HEK293 (cell line): Measurements from ENCODE around the gene TPGS2.

ENCODE experiments used
- CTCF ChIA-PET: fragments of 350-600 bp; formaldehyde crosslinking; extraction: SDS; loops from one replicate; lab custom pipeline; 2021; ENCODE audit warnings: antibody characterized with exemption; lab: Yijun Ruan, JAX
- POLR2A ChIA-PET: fragments of 300-600 bp; formaldehyde crosslinking; extraction: SDS; loops from one replicate; lab custom pipeline; 2020; ENCODE audit warnings: antibody characterized with exemption, inconsistent platforms; lab: Yijun Ruan, JAX
- H3K27ac ChIP-seq: fragments of 200-500 bp; sonication (Bioruptor generic); 2 replicates; pipeline ENCODE4 v1.5.1; 2014; ENCODE audit warnings: low read depth, low read length, control low read depth, inconsistent platforms; ENCODE audit errors: extremely low read depth
- H3K36me3 ChIP-seq, 2 experiments: fragments of 200-500 bp in 1 of 2; sonication (Bioruptor generic) in 1 of 2; 1 replicate in 1 of 2; 2 replicates in 1 of 2; pipeline ENCODE4 v1.5.1; 2014 to 2017; ENCODE audit warnings: inconsistent platforms in 2 of 2, low read length in 2 of 2; ENCODE audit not compliant: control insufficient read depth in 2 of 2, insufficient read depth in 1 of 2
- H3K4me1 ChIP-seq: fragments of 200-500 bp; sonication (Bioruptor generic); 2 replicates; pipeline ENCODE4 v1.5.1; 2014; ENCODE audit warnings: mild to moderate bottlenecking, low read length, inconsistent platforms; ENCODE audit not compliant: control insufficient read depth, insufficient read depth
- H3K4me3 ChIP-seq: 2 replicates; pipeline ENCODE4 v1.5.1; 2011; ENCODE audit warnings: low read depth, mild to moderate bottlenecking, control low read depth, low read length, moderate library complexity
- H3K9me3 ChIP-seq: fragments of 200-500 bp; sonication (Bioruptor generic); 2 replicates; pipeline ENCODE4 v1.5.1; 2014; ENCODE audit warnings: low read depth, low read length, inconsistent platforms; ENCODE audit not compliant: control insufficient read depth, insufficient read depth
- ATF2 ChIP-seq: fragments of 450-650 bp; formaldehyde crosslinking; IDR thresholded peaks from 2 replicates; pipeline ENCODE4 v1.5.1; 2016; ENCODE audit warnings: missing biosample characterization, missing genetic modification characterization, low read depth
- FEZF1 ChIP-seq: fragments of 450-650 bp; formaldehyde crosslinking; IDR thresholded peaks from 2 replicates; pipeline ENCODE4 v1.5.1; 2016; ENCODE audit warnings: missing biosample characterization, missing genetic modification characterization
- MEIS1 ChIP-seq: sonication (generic); formaldehyde crosslinking; IDR thresholded peaks from 2 replicates; pipeline ENCODE4 v1.8.1; 2022; ENCODE audit warnings: missing genetic modification reagents, mild to moderate bottlenecking, borderline replicate concordance
- PATZ1 ChIP-seq: fragments of 450-650 bp; formaldehyde crosslinking; IDR thresholded peaks from 2 replicates; pipeline ENCODE4 v1.5.1; 2016; ENCODE audit warnings: missing biosample characterization, missing genetic modification characterization
- PRDM1 ChIP-seq: fragments of 450-650 bp; formaldehyde crosslinking; IDR thresholded peaks from 2 replicates; pipeline ENCODE4; 2016; ENCODE audit warnings: missing biosample characterization, missing genetic modification characterization
- ZBTB20 ChIP-seq: fragments of 450-650 bp; formaldehyde crosslinking; IDR thresholded peaks from 2 replicates; pipeline ENCODE4 v1.5.1; 2016; ENCODE audit warnings: missing biosample characterization, missing genetic modification characterization
- ZFP41 ChIP-seq: fragments of 450-650 bp; formaldehyde crosslinking; IDR thresholded peaks from 2 replicates; pipeline ENCODE4 v1.5.1; 2016; ENCODE audit warnings: missing biosample characterization, missing genetic modification characterization, borderline replicate concordance
- ZIC2 ChIP-seq: fragments of 450-650 bp; formaldehyde crosslinking; IDR thresholded peaks from 2 replicates; pipeline ENCODE4 v1.5.1; 2016; ENCODE audit warnings: missing biosample characterization, missing genetic modification characterization
- ZNF121 ChIP-seq: fragments of 450-650 bp; formaldehyde crosslinking; IDR thresholded peaks from 2 replicates; pipeline ENCODE4 v1.5.1; 2016; ENCODE audit warnings: missing biosample characterization, missing genetic modification characterization
- ZNF138 ChIP-seq: fragments of 450-650 bp; formaldehyde crosslinking; IDR thresholded peaks from 2 replicates; pipeline ENCODE4 v1.5.1; 2016; ENCODE audit warnings: missing biosample characterization, missing genetic modification characterization, borderline replicate concordance
- ZNF155 ChIP-seq: fragments of 450-650 bp; formaldehyde crosslinking; IDR thresholded peaks from 2 replicates; pipeline ENCODE4 v1.5.1; 2016; ENCODE audit warnings: missing biosample characterization, missing genetic modification characterization
- ZNF2 ChIP-seq: fragments of 450-650 bp; formaldehyde crosslinking; IDR thresholded peaks from 2 replicates; pipeline ENCODE4 v1.5.1; 2016; ENCODE audit warnings: missing biosample characterization, missing genetic modification characterization
- ZNF26 ChIP-seq: fragments of 450-650 bp; formaldehyde crosslinking; IDR thresholded peaks from 2 replicates; pipeline ENCODE4 v1.5.1; 2016; ENCODE audit warnings: missing biosample characterization, missing genetic modification characterization
- ZNF350 ChIP-seq: fragments of 450-650 bp; formaldehyde crosslinking; IDR thresholded peaks from 2 replicates; pipeline ENCODE4 v1.5.0; 2017; ENCODE audit warnings: missing biosample characterization, mild to moderate bottlenecking, missing genetic modification characterization
- ZNF391 ChIP-seq: fragments of 450-650 bp; formaldehyde crosslinking; IDR thresholded peaks from 2 replicates; pipeline ENCODE4 v1.5.1; 2016; ENCODE audit warnings: low read depth, missing biosample characterization, missing genetic modification characterization, borderline replicate concordance
- ZNF518A ChIP-seq: fragments of 450-650 bp; formaldehyde crosslinking; conservative IDR thresholded peaks from 2 replicates; pipeline ENCODE4 v1.5.1; 2016; ENCODE audit warnings: low read depth, missing biosample characterization, missing genetic modification characterization
- ZNF571 ChIP-seq: fragments of 450-650 bp; formaldehyde crosslinking; IDR thresholded peaks from 2 replicates; pipeline ENCODE4 v1.5.0; 2017; ENCODE audit warnings: missing biosample characterization, missing genetic modification characterization
- ZNF596 ChIP-seq: fragments of 450-650 bp; IDR thresholded peaks from 2 replicates; pipeline ENCODE4 v1.5.0; 2018; ENCODE audit warnings: missing biosample characterization, mild to moderate bottlenecking, missing genetic modification characterization, moderate library complexity
- ZNF704 ChIP-seq: fragments of 450-650 bp; formaldehyde crosslinking; IDR thresholded peaks from 2 replicates; pipeline ENCODE4 v1.5.1; 2016; ENCODE audit warnings: missing biosample characterization, missing genetic modification characterization
- ZNF843 ChIP-seq: fragments of 450-650 bp; formaldehyde crosslinking; IDR thresholded peaks from 2 replicates; pipeline ENCODE4 v1.5.1; 2016; ENCODE audit warnings: missing biosample characterization, missing genetic modification characterization
- TF ChIP-seq, protein P1 (sequence below): fragments of 450-650 bp; formaldehyde crosslinking; IDR thresholded peaks from 2 replicates; pipeline ENCODE4 v1.5.1; 2016; ENCODE audit warnings: missing biosample characterization, missing genetic modification characterization

TPGS2 gene

DNA sequence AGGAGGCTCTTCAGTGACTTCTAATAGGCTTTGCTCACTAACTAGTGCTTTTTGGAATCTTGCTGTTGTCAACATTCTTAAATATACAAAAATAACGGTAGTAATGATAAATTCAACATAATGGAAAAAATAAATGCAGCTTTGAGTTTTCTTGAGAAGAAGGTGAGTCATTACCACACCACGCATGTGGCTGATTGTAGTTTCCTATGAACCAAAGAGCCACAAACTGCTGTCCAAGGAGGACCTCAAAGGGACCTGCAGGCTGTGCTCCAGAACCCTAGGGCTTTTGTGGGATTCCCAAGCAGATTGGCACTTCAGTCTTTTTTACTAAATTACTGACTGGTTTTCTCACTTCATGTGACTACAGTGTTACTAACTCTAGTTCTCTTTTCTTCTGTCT lies 66.7 kb downstream of the TPGS2 start (continued):
- no peak for TF ChIP-seq ZNF596
- no peak for TF ChIP-seq ZNF350 (tag by site-specific recombination)

GRCh38 chr18:36761186-36761698 lies 67.6 kb downstream of the TPGS2 start:
- Histone ChIP-seq H3K4me1 (no peaks in the 10 kb centered on the region), H3K9me3 (no peaks in the 10 kb centered on the region), H3K36me3 (peaks cover 0 to 6% of the 10 kb centered on the region in 2 experiments; a peak in 1 of 3 replicates), H3K4me3 (no peak overlapping the region), H3K27ac (no peak overlapping the region)
- CTCF ChIA-PET: interaction anchor here (0.6 to 1.5 kb wide), 3 partner anchors 29 to 73 kb away, joined by 3 to 13 read pairs (median 6); no protein-coding TSS in a partner anchor
- POLR2A ChIA-PET: no interaction called here
- TF ChIP-seq ZNF704 (no peak), ZIC2 (tag by site-specific recombination) (no peak), ATF2 (tag by site-specific recombination) (no peak), FEZF1 (no peak), ZNF26 (tag by site-specific recombination) (no peak), MEIS1 (CRISPR knock-in tag) (no peak), ZBTB20 (tag by site-specific recombination) (no peak), ZNF138 (tag by site-specific recombination) (no peak), ZNF155 (tag by site-specific recombination) (no peak), ZNF391 (tag by site-specific recombination) (no peak), ZFP41 (no peak), ZNF121 (no peak), ZNF571 (tag by site-specific recombination) (no peak), ZNF843 (no peak), ZNF518A (tag by site-specific recombination) (no peak), PRDM1 (tag by site-specific recombination) (no peak), ZNF2 (no peak), PATZ1 (tag by site-specific recombination) (no peak)
- TF ChIP-seq, protein P1, sequence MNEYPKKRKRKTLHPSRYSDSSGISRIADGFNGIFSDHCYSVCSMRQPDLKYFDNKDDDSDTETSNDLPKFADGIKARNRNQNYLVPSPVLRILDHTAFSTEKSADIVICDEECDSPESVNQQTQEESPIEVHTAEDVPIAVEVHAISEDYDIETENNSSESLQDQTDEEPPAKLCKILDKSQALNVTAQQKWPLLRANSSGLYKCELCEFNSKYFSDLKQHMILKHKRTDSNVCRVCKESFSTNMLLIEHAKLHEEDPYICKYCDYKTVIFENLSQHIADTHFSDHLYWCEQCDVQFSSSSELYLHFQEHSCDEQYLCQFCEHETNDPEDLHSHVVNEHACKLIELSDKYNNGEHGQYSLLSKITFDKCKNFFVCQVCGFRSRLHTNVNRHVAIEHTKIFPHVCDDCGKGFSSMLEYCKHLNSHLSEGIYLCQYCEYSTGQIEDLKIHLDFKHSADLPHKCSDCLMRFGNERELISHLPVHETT (tag by site-specific recombination): no peak
